GM12878 (cell line): ENCODE results near the gene DCDC2C. TPM values are rescaled to one million over a fixed set of nuclear protein-coding genes. Genes with fewer than 3 reads are reported as not detected.

Experiments used
- CBFB ChIP-seq: IDR thresholded peaks from 2 replicates; pipeline ENCODE4 v1.6.1; 2016; ENCODE audit warnings: antibody characterized with exemption, low read depth
- GABPA ChIP-seq: IDR thresholded peaks from 2 replicates; pipeline ENCODE4 v1.6.1; 2014; ENCODE audit warnings: antibody characterized with exemption, low read depth, mild to moderate bottlenecking, inconsistent platforms
- RCOR1 ChIP-seq: conservative IDR thresholded peaks from 2 replicates; pipeline ENCODE4 v1.6.1; 2012; ENCODE audit warnings: low read depth, low read length, improper control_type of control experiment
- SUZ12 ChIP-seq: fragments of 200-600 bp; sonication (generic); IDR thresholded peaks from one replicate; pipeline ENCODE4 v1.6.1; 2018; ENCODE audit warnings: antibody characterized with exemption, mild to moderate bottlenecking; ENCODE audit not compliant: unreplicated experiment
- WRNIP1 ChIP-seq: IDR thresholded peaks from 2 replicates; pipeline ENCODE4 v1.6.1; 2011; ENCODE audit warnings: low read depth, low read length, improper control_type of control experiment, borderline replicate concordance
- YY1 ChIP-seq: IDR thresholded peaks from 2 replicates; pipeline ENCODE4 v1.6.1; 2011; ENCODE audit warnings: low read depth, mild to moderate bottlenecking, low read length
- polyA plus RNA-seq, 11 experiments: library from polyadenylated mRNA; depleted of rRNA in 4 of 11; unstranded in 6 of 11; stranded (reverse) in 5 of 11; fragments of >200 nt; fragmentation: Nextera tagmentation in 4 of 11; fragmentation: Illumina TruSeq in 1 of 11; extraction: Ambion mirVana in 4 of 11; extraction: Trizol in 1 of 11; gene quantifications; 1 replicate in 1 of 11; 2 replicates in 10 of 11; pipeline versions ENCODE4 v1.2.1 to v1.2.3, GENCODE V29; 2011 to 2016; ENCODE audit warnings: inconsistent platforms in 2 of 11, missing spikeins in 2 of 11, low read depth in 1 of 11
- total RNA-seq, 4 experiments: library from RNA; depleted of rRNA in 3 of 4; stranded (reverse); fragments of >200 nt in 3 of 4; fragmentation: Illumina TruSeq in 1 of 4; extraction: Trizol in 1 of 4; gene quantifications; 2 replicates each; pipeline versions ENCODE4 v1.2.1 to v1.2.3, GENCODE V29; 2013 to 2021
- TF ChIP-seq, protein P1 (sequence below): fragments of 450-650 bp; formaldehyde crosslinking; IDR thresholded peaks from 2 replicates; pipeline ENCODE4 v1.5.0; 2022; ENCODE audit warnings: mild to moderate bottlenecking, missing genetic modification characterization
- TF ChIP-seq, protein P2 (sequence below): fragments of 450-650 bp; formaldehyde crosslinking; IDR thresholded peaks from 2 replicates; pipeline ENCODE4 v1.4.0; 2022; ENCODE audit warnings: mild to moderate bottlenecking, moderate library complexity
- TF ChIP-seq, protein P3 (sequence below): IDR thresholded peaks from 2 replicates; pipeline ENCODE4 v1.6.1; 2011; ENCODE audit warnings: borderline replicate concordance, low read depth, mild to moderate bottlenecking, moderate library complexity, mixed read lengths, low read length; ENCODE audit not compliant: insufficient read depth; ENCODE audit errors: extremely low read length

DCDC2C gene
- total and polyA plus RNA-seq, 10 of the 15 experiments (the other 5 are each of a cell fraction or from before 2014, with no cell fraction given): not detected

DNA sequence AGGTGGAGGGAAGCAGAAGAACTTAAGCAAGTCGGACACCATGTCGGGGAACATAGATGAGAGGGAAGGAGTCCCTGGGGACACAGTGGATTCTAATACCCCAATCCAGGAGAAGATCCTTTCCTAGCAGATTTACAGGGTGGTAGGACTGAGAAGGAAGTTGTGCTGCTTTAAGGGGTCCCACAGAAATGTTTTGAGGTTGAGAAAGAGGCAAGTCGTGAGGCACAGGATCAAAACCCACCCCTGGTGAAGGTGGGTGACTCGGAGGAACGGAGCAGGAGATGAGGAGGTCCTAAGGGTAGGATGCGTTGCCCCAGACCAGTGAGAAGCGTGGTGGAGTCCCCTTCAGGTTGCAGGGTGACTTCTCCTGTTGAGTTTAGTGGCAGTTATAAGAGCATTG lies 32.7 kb downstream of the DCDC2C start (continued):
- TF ChIP-seq, protein P1, sequence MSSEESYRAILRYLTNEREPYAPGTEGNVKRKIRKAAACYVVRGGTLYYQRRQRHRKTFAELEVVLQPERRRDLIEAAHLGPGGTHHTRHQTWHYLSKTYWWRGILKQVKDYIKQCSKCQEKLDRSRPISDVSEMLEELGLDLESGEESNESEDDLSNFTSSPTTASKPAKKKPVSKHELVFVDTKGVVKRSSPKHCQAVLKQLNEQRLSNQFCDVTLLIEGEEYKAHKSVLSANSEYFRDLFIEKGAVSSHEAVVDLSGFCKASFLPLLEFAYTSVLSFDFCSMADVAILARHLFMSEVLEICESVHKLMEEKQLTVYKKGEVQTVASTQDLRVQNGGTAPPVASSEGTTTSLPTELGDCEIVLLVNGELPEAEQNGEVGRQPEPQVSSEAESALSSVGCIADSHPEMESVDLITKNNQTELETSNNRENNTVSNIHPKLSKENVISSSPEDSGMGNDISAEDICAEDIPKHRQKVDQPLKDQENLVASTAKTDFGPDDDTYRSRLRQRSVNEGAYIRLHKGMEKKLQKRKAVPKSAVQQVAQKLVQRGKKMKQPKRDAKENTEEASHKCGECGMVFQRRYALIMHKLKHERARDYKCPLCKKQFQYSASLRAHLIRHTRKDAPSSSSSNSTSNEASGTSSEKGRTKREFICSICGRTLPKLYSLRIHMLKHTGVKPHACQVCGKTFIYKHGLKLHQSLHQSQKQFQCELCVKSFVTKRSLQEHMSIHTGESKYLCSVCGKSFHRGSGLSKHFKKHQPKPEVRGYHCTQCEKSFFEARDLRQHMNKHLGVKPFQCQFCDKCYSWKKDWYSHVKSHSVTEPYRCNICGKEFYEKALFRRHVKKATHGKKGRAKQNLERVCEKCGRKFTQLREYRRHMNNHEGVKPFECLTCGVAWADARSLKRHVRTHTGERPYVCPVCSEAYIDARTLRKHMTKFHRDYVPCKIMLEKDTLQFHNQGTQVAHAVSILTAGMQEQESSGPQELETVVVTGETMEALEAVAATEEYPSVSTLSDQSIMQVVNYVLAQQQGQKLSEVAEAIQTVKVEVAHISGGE (CRISPR knock-in tag): no peak
- TF ChIP-seq, protein P2, sequence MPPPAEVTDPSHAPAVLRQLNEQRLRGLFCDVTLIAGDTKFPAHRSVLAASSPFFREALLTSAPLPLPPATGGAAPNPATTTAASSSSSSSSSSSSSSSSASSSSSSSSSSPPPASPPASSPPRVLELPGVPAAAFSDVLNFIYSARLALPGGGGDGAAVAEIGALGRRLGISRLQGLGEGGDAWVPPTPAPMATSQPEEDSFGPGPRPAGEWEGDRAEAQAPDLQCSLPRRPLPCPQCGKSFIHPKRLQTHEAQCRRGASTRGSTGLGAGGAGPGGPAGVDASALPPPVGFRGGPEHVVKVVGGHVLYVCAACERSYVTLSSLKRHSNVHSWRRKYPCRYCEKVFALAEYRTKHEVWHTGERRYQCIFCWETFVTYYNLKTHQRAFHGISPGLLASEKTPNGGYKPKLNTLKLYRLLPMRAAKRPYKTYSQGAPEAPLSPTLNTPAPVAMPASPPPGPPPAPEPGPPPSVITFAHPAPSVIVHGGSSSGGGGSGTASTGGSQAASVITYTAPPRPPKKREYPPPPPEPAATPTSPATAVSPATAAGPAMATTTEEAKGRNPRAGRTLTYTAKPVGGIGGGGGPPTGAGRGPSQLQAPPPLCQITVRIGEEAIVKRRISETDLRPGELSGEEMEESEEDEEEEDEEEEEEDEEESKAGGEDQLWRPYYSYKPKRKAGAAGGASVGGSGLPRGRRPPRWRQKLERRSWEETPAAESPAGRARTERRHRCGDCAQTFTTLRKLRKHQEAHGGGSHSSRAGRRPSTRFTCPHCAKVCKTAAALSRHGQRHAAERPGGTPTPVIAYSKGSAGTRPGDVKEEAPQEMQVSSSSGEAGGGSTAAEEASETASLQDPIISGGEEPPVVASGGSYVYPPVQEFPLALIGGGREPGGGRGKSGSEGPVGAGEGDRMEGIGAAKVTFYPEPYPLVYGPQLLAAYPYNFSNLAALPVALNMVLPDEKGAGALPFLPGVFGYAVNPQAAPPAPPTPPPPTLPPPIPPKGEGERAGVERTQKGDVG (CRISPR knock-in tag): no peak
- TF ChIP-seq, protein P3, sequence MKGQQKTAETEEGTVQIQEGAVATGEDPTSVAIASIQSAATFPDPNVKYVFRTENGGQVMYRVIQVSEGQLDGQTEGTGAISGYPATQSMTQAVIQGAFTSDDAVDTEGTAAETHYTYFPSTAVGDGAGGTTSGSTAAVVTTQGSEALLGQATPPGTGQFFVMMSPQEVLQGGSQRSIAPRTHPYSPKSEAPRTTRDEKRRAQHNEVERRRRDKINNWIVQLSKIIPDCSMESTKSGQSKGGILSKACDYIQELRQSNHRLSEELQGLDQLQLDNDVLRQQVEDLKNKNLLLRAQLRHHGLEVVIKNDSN: no peak
- no peak for TF ChIP-seq CBFB
- TF ChIP-seq GABPA: no peak
- TF ChIP-seq SUZ12: no peak
- TF ChIP-seq YY1: no peak
- no peak for TF ChIP-seq WRNIP1
- no peak for TF ChIP-seq RCOR1
